Measurements from ENCODE around the gene CARM1.

- TF ChIP-seq CTCF (IDR thresholded peaks at IDR 0.05) (no peak), POLR2A (IDR thresholded peaks at IDR 0.05) (no peak)
These were observed 44.1 kb downstream of the CARM1 start for GRCh38 chr19:10915130-10916091.

Measured in thyroid gland (tissue), 4 donors.